Measurements from ENCODE around the gene MANSC4. TPM values are rescaled to one million over a fixed set of nuclear protein-coding genes. Genes with fewer than 3 reads are reported as not detected.

The MANSC4 gene
- total RNA-seq, 4 donors from 2014 or later, result not detected

- Histone ChIP-seq H3K9me3 (no peaks in the 10 kb centered on the region), H3K27ac (peak overlapping the region in 1 of 4 donors; percentile 3), H3K4me3 (no peak overlapping the region), H3K36me3 (no peaks in the 10 kb centered on the region), H3K4me1 (peaks cover 0 to 8% (median 0%) of the 10 kb centered on the region in 4 donors), H3K27me3 (no peaks in the 10 kb centered on the region)
- no peak for DNase-seq
- TF ChIP-seq, protein P1, sequence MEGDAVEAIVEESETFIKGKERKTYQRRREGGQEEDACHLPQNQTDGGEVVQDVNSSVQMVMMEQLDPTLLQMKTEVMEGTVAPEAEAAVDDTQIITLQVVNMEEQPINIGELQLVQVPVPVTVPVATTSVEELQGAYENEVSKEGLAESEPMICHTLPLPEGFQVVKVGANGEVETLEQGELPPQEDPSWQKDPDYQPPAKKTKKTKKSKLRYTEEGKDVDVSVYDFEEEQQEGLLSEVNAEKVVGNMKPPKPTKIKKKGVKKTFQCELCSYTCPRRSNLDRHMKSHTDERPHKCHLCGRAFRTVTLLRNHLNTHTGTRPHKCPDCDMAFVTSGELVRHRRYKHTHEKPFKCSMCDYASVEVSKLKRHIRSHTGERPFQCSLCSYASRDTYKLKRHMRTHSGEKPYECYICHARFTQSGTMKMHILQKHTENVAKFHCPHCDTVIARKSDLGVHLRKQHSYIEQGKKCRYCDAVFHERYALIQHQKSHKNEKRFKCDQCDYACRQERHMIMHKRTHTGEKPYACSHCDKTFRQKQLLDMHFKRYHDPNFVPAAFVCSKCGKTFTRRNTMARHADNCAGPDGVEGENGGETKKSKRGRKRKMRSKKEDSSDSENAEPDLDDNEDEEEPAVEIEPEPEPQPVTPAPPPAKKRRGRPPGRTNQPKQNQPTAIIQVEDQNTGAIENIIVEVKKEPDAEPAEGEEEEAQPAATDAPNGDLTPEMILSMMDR (IDR thresholded peaks at IDR 0.05), result no peak
- no peak for TF ChIP-seq POLR2A (IDR thresholded peaks at IDR 0.05)
Measured at GRCh38 chr12:27814851-27815591, 35.0 kb upstream of the MANSC4 start.

DNA sequence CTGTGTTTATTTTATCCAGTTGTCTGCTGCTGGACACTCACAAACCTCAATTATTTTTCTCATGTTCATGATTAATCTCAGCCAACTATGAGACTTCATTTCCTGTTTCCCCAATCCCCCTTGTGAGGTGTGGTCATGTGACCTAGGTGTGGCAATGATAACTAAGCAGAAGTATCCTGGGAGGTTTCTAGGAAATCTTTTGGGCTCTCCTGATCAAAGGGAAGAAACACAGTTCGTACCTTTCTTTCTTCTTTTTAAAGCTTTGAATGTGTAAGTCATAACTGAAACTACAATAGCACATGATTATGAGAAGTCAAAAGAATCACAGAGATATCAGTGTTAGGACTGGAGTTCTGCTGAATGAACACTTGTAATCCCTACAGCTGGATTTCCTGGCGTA, 34.4 kb upstream of the MANSC4 start:
- no peak for TF ChIP-seq POLR2A (IDR thresholded peaks at IDR 0.05)
- TF ChIP-seq, protein P1 (IDR thresholded peaks at IDR 0.05), result no peak
- Histone ChIP-seq H3K4me3 (no peak overlapping the region), H3K27ac (no peak overlapping the region), H3K36me3 (no peaks in the 10 kb centered on the region), H3K9me3 (no peaks in the 10 kb centered on the region), H3K27me3 (no peaks in the 10 kb centered on the region), H3K4me1 (peaks cover 0 to 8% (median 0%) of the 10 kb centered on the region in 4 donors)
- no peak for DNase-seq

GRCh38 chr12:27812502-27812901, 32.5 kb upstream of the MANSC4 start:
- H3K27ac ChIP-seq, result no peak overlapping the region
- H3K36me3 ChIP-seq, result no peaks in the 10 kb centered on the region
- peaks cover 0 to 8% (median 0%) of the 10 kb centered on the region in 4 donors for H3K4me1 ChIP-seq
- H3K27me3 ChIP-seq, result no peaks in the 10 kb centered on the region
- TF ChIP-seq POLR2A (IDR thresholded peaks at IDR 0.05), result no peak
- TF ChIP-seq, protein P1 (IDR thresholded peaks at IDR 0.05), result no peak
- no peak for DNase-seq
- H3K4me3 ChIP-seq, result no peak overlapping the region
- H3K9me3 ChIP-seq, result no peaks in the 10 kb centered on the region

DNA sequence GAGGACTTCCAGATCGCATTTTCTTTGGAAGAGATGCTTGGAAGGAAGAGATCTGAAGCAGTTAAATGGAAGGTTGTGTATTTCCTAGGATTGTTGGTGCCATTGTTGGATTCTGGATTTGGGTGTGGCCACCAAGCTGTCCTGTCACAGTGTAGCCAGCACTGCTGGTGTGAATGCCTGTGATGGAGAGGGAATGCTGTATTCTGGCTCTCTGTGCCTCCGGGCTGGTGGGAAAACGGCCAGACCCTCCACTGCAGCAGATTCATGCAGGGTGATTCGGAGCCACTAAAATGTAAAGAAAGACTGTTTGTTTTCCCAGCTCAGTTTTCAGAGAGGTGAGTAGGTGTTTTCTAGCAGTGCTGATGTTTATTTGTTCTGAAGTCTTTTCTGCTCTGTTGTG, 30.7 kb upstream of the MANSC4 start:
- H3K4me1 ChIP-seq, result peaks cover 0 to 8% (median 0%) of the 10 kb centered on the region in 4 donors
- H3K9me3 ChIP-seq, result no peaks in the 10 kb centered on the region
- no peak overlapping the region for H3K27ac ChIP-seq
- no peak overlapping the region for H3K4me3 ChIP-seq
- DNase-seq, result no peak
- no peaks in the 10 kb centered on the region for H3K36me3 ChIP-seq
- no peak for TF ChIP-seq POLR2A (IDR thresholded peaks at IDR 0.05)
- TF ChIP-seq, protein P1 (IDR thresholded peaks at IDR 0.05), result no peak
- no peaks in the 10 kb centered on the region for H3K27me3 ChIP-seq

DNA sequence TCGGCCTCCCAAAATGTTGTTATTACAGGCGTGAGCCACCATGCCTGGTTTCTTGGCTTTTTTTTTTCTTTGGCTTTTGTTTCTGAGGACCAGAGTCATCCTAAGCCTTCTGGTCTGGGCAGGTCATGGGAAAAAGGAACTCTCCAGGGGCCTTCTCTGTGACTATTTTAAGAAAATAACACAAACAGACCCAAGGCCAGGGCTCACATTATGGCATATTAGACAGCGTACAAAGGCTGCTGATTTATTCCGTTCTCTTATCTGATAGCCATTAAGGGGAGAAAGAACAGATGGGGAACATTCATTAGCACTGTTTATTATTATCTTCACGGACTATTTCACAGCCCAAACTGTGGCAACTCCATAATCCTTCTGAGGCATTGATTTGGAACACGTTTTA, 28.8 kb upstream of the MANSC4 start:
- Histone ChIP-seq H3K36me3 (no peaks in the 10 kb centered on the region), H3K27me3 (no peaks in the 10 kb centered on the region), H3K4me1 (no peaks in the 10 kb centered on the region), H3K27ac (no peak overlapping the region), H3K4me3 (no peak overlapping the region), H3K9me3 (no peaks in the 10 kb centered on the region)
- no peak for DNase-seq
- no peak for TF ChIP-seq POLR2A (IDR thresholded peaks at IDR 0.05)
- TF ChIP-seq, protein P1 (IDR thresholded peaks at IDR 0.05), result no peak
